GM18873 (cell line): ENCODE data around the gene EREG.
"Not testable (repeated sequence)": the region's sequence is repeated elsewhere in the genome, so short reads cannot be mapped to it uniquely, and the experiment has no call there.

ENCODE experiments used
- ATAC-seq: cut with Tn5 transposase; IDR thresholded peaks from one replicate; pipeline ENCODE4 v1.9.1; 2021; ENCODE audit warnings: mild to moderate bottlenecking, moderate library complexity, moderate number of reproducible peaks; ENCODE audit not compliant: unreplicated experiment, low FRiP score

EREG gene

DNA sequence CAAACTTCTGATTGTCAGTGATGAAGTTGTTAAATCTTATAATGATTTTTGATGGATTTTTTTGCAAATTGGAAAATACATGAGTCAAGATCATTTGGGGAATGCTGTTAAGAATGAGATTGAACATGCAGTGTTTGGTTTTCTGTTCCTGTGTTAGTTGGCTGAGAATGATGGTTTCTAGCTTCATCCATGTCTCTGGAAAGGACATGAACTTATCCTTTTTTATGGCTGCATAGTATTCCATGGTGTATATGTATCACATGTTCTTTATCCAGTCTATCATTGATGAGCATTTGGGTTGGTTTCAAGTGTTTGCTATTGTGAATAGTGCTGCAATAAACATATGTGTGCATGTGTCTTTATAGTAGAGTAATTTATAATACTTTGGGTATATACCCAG, 24.5 kb upstream of the EREG start:
- ATAC-seq, result not testable (repeated sequence)

- ATAC-seq, result no peak
These were observed 20.9 kb upstream of the EREG start for GRCh38 chr4:74344031-74344430.

DNA sequence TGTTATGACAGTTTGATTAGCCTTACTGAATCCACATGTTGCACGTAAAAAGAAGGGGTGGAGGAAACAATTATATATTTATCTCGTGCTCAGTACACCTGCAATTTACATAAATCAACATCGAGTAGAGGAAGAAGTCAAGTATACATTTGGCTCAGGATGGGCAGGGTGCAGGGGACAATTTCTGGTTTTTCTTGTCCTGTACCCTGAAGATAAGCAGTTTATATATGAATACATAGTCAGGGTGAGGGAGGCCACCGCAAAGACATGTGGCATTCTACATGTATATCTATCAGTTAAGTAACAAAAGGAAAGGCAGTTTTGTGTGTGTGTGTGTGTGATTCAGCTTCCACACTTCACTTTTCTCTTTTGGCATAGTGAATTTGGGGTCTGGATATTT, 11.1 kb upstream of the EREG start:
- no peak for ATAC-seq

DNA sequence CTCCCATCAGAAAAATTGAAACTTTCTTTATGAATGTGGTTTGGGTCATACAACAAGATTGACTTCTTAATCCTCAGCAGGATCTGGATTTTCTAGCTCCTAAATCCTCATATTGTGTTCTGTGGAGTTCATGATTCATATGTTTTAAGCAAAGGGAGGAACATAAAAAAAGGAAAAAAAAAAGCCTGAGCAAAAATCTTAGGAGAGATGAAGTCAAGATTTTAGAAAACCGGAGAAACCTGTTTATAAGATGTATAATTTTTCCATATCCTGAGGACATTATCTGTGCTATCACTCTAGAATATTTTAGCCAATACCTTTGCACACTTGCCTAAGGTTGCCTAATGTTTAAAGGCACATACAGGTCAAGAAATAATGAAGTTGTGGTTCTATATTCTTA, 7.0 kb upstream of the EREG start:
- ATAC-seq, result no peak

- no peak for ATAC-seq
These were observed 3.3 kb upstream of the EREG start for GRCh38 chr4:74361671-74362070.

GRCh38 chr4:74362347-74362746, 2.6 kb upstream of the EREG start:
- no peak for ATAC-seq

GRCh38 chr4:74364256-74364651, 691 bp upstream of the EREG start:
- no peak for ATAC-seq

DNA sequence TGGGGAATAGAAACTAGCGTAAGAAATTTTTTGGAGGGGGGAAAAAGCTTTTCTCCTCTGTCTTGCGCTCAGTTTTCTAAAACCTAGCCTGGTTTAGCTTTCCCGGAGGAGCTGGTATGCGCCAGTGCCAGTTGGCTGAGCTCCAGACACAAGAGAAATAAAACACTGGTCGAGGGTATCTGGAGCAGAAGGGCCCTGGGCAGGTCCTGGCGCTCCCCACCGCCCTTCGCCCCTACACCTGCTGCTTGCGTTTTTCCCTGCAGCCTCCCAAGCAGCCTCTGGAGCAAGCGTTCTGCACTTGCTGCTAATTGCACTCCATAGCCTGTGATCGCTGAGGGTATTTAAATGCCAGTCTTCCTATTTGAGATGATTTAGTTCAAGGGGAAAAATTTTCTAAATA, 816 bp downstream of the EREG start:
- no peak for ATAC-seq

DNA sequence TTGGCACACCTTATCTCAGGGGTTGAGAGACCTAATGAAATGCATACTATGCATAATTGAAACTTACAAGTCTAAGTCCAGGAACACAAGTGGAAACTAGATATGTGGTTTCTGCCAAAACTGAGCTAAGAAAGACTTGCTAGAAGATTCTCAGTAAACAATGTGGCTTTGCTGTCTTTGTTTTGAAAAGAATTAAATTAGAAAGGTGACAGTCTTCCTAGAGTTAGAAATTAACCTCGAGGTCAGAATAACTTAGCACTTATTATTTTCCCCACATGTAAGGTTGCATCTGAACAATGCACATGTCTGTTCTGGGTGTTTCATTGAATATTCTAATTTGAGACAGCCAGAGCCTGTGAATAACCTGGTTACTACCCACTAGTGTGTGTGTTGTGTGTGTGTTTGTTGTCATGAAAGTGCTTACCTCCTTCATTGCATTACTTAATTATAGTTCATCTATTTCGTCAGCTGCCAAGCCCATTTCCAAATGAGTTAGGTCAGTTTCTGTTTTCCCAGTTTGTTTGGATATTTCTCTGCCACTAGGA, 1.5 kb downstream of the EREG start:
- ATAC-seq, result peak; percentile 45

DNA sequence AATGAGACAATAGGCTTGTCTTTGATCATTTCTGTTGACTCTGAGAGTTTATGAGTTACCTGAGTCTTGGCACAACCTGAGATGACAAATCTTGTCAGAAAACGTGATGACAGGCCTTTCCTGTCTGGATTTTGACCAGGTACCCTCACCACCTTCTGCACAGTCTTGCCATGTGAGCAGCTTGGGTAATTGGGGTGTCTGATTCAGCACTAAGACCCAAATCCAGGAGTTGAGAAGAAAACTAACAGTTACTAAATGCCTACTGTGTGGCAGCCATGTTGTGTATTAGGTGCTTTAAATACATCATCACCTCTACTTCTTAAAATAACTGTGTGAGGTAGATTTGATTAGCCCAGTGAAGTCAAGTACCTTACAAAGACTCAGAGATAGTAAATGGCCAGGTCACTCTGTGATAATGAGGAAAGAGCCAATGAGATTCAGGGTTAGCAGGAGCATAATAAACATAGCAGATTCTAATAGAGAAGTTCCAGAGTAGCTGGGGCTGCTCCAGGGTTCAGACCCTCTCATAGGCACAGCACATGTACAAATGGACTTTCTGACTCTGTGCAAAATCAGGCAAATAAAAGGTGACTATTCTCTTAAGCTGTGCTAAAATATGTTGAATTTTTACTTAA, 2.8 kb downstream of the EREG start:
- no peak for ATAC-seq

DNA sequence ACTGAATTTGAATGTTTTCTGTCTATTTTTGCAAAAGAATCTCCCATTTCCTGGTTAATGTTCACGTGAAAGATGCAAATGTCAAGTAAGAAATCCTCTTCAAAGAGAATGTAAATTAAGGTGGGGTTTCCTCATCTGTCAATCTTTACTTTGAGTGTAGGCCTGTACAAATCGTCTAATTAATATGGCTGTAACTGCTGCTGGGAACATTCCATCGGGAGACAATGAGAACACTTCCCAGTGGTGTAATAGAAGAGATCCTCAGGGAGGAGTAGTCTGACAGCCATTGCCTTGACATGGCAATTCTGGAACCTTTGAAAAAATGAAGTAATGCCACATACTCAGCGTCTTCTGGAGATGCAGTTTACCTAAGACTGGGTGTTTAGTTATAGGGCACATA, 3.7 kb downstream of the EREG start:
- no peak for ATAC-seq

DNA sequence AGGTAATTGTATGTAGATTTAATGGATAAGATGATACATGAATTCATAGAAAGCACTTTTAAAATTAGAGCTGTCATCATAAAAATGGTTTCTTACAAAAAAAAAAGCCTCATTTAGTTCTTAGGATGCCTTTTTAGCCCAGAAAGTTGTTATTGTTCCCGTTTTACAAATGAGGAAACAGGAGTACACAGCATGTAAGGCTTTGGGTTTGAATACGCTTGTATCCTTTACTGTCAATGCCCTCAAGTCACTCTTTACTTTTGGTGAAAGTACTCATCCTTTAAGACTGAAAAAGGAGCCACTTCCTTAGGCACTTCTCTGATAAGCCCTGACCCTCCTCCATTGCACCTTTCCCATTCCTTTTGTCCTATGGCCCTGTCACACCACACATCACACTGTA, 4.9 kb downstream of the EREG start:
- no peak for ATAC-seq

DNA sequence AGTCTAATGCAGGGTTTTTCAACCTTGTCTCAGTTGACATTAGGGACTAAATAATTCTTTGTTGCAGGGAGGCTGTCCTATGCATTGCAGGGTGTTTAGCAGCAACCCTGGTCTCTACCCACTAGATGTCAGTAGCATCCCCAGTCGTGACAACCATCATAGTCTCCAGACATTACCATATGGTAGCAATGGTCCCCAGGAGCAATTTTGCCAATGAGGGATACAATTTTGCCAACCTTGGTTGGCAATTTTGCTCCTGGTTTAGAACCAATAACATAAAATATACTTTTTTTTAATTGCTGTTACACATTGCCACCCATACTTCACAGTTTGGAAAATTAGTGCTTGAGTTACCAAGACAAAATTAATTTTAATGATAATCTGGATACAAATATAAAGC, 6.0 kb downstream of the EREG start:
- ATAC-seq, result peak; percentile 70

DNA sequence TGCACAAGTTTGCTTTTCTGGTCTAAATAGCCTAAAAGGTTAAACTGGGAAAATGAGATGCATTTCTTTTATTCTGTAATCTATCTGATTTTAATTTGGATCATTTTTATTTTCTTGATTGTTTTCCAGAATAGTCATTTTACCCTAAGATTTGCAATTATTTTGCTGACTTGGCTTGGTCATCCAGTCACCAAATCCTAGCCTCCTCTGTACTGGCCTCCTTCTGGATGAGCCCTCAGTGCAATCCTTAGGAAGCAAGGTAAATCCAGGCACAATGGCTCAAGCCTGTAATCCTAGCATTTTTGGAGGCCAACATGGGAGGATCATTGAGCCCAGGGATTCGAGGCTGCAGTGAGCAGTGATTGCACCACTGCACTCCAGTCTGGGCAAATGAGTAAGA, 9.2 kb downstream of the EREG start:
- ATAC-seq, result no peak

DNA sequence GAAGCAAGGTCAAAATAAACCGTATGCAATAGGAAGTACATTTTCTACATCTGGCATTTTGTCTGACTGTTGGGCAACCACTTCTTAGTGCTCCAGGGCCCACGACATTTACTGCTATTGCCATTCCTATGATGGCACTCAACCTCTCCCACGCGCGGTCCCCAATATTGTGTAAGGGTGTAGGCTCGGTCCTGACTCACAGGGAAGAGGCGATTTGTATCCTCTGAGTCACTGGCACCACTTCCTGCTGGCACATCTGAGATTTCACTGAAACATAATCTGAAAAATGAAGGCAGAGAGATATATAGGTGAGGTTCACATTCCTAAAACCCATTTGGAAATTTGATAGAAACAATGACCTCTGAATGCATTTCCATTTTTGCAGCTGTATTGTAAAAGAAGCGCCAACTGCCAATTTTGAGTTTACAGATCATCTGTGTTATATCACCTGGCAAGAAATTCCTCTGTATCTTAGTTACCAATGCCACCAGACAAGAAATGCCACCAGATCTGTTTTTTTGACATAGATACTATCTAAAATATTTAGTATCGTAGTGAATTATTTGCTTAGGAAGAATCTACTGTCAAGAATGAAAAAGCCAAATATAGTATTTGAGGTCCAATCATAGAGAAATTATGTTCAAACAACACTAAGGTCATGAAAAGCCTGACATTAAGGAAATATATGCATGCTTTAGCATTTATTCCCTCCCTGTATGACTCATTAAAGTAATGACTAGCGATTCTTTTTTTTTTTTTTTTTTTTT, 9.8 kb downstream of the EREG start:
- ATAC-seq, result no peak

- ATAC-seq, result no peak
These were observed 11.0 kb downstream of the EREG start for GRCh38 chr4:74375824-74376426.

DNA sequence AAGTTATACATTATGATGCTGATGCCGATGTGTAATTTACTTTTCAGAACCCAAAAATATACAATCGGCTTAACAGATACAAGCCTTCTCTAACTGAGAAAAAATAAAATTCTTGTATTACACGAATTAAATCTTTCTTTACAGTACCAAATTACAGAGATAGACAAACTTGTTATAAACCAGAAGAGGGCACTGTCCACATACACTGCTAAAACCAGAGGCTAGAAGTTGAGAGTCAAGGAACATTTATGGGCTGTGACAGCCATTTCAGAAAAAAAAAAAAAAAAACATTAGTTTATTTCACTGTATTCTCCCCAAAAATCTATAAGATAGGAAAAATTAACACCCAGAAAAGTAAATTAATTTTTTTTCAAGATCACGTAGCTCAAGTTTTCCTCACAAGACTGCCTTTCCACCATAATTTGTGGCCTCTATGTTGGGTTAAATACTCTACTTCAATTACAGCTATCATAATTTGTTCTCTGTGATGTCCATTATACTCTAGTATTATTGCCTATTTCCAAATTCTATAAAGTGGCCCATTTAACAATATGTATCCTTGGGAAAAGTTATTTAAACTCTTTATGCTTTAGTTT, 12.0 kb downstream of the EREG start:
- no peak for ATAC-seq

DNA sequence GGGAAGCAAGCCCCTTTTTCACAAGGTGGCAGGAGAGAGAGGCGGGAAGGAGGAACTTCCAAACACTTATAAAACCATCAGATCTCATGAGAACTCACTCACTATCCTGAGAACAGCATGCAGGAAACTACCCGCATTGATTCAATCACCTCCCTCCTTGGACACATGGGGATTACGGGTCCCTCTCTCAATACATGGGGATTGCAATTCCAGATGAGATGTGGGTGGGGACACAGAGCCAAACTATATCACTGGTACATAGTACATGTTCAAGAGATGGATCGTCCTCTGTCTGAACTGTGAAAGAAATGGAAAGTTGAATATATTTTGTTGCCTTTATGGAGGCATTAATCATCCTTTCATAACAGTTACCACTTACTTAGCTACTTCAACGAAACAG, 12.8 kb downstream of the EREG start:
- no peak for ATAC-seq

DNA sequence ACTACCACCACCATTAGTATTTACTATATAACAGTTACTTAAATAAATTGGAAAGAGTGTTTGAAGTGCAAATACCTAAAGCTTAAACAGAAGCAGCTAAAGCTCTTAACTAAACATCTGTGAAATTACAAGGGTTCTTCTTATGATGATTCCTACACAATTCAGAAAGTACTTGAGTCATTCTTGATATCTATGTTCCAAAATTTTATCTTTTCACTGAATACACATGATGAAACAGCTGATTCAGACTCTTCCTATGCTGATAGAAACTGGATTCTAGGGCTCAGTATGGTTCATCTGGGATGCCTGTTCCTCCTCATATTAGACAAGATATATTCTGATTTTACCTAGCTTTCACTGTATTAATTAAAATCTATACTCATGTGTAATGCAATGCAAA, 13.6 kb downstream of the EREG start:
- no peak for ATAC-seq

- ATAC-seq, result no peak
These were observed 15.0 kb downstream of the EREG start for GRCh38 chr4:74379912-74380311.

- ATAC-seq, result no peak
These were observed 20.4 kb downstream of the EREG start for GRCh38 chr4:74385386-74385785.
